ENCODE results near the gene TRERF1.
"Not testable (repeated sequence)": the region's sequence is repeated elsewhere in the genome, so short reads cannot be mapped to it uniquely, and the experiment has no call there.

GRCh38 chr6:42202131-42202915 lies 249.4 kb downstream of the TRERF1 start:
- TF ChIP-seq, protein P1, sequence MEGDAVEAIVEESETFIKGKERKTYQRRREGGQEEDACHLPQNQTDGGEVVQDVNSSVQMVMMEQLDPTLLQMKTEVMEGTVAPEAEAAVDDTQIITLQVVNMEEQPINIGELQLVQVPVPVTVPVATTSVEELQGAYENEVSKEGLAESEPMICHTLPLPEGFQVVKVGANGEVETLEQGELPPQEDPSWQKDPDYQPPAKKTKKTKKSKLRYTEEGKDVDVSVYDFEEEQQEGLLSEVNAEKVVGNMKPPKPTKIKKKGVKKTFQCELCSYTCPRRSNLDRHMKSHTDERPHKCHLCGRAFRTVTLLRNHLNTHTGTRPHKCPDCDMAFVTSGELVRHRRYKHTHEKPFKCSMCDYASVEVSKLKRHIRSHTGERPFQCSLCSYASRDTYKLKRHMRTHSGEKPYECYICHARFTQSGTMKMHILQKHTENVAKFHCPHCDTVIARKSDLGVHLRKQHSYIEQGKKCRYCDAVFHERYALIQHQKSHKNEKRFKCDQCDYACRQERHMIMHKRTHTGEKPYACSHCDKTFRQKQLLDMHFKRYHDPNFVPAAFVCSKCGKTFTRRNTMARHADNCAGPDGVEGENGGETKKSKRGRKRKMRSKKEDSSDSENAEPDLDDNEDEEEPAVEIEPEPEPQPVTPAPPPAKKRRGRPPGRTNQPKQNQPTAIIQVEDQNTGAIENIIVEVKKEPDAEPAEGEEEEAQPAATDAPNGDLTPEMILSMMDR (IDR thresholded peaks at IDR 0.05): not testable (repeated sequence)
- not testable (repeated sequence) for TF ChIP-seq POLR2A (IDR thresholded peaks at IDR 0.05)
